Activated CD8-positive, alpha-beta memory T cell treated with anti-CD3 and anti-CD28 coated beads, Interleukin-2, amount 50 U/mL, for 1 hour (primary cell): ENCODE measurements around the gene SEMA3B.
"Not testable (repeated sequence)": the region's sequence is repeated elsewhere in the genome, so short reads cannot be mapped to it uniquely, and the experiment has no call there.

Experiments
- DNase-seq: peaks from one replicate; pipeline ENCODE4 v3.0.0-alpha.2; 2020; ENCODE audit errors: extremely low read depth

The SEMA3B gene

DNA sequence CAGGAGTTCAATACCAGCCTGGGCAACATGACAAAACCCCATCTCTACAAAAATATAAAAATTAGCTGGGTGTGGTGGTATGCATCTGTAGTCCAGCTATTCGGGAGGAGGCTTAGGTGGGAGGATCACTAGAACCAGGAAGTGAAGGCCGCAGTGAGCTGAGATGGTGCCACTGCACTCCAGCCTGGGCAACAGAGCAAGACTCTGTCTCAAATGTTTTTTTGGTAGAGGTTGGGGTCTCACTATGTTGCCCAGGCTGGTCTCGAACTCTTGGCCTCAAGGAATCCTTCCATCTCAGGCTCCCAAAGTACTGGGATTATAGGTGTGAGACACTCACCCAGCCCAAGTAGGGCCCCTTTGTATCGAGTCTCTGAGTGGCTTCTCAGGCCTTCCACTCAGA is 25.1 kb downstream of the SEMA3B start:
- DNase-seq, result no peak

DNA sequence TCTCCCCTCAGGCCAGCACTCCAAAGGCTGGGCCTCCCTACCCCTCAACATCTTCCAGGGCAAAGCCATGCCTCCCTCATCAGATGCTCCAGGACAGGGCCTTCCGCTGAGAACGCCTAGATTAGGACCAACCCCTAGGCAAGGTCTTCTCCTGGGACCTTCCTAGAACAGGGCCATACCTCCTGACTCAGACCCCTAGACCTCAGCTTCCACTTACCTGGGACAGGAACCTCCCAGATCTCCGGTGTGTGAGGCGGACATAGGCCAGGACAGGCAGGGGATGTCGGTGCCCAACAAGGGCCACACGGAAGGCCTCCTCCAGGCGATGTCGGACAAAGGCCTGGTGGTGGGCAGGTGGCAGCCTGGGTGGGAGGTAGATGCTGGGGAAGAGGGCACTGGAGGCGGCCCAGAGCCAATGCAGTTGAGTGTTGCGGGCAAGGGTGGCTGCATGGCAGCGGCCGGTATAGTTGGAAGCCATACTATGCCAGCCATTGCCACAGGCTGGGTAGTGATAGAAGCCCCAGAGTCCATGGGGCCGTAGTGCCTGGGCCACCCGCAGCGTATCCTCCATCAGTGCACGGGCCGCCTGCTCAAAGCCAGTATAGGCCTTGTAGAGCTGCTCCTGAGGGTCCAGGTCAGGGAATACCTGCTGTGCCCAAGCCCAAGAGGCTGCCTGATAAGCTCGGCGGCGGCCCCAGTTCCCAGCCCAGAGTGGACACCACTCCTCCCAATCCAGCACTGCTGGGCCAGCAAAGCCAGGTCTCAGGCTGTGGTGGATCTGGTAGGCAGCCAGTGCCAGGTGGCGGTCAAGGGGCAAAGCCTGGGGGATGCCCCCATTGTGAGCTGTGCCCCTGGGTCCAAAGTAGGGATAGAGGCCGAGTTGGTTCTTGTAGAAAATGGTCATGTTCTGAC is 25.8 kb downstream of the SEMA3B start:
- no peak for DNase-seq

DNA sequence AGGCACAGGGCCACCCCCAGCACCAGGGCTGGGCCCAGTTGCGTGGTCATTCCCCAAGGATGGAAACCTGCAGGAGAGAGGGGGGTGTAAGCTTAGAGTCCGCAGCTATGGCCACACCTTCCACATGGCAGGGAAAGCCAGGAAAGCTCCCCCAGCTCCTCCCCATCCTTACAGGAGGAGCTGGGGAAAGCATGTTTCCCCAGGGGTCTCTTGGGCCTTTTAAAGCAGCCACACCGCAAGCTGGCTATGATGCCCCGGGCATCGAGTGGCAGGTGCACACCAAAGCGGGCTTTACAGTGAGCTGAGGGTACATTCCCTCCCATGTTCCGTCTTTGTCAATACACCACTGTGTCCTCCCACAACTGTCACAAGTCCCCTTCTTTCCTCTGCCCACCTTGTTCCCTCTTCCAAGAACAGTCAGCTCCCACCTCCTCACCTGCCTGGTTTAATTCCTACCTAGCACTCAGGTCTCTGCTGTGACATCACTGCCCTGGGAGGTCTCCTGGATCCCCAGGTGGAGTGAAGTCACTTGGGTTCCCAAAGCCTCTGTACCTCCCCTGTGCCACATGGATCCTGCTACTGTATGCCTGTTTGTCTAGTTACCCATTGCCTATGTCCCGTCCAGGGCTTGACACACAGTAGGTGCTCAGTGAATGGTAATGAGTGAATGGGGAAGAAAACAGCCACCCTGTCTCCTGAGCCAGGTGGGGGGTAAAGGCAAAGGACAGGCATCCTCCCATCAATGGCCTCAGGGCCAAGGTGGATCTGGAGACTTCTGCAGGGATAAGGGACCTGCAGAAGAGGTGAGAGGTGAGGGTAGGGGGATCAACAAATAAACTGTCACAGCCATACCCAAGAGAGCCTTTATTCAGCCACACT is 26.8 kb downstream of the SEMA3B start:
- DNase-seq, result no peak

DNA sequence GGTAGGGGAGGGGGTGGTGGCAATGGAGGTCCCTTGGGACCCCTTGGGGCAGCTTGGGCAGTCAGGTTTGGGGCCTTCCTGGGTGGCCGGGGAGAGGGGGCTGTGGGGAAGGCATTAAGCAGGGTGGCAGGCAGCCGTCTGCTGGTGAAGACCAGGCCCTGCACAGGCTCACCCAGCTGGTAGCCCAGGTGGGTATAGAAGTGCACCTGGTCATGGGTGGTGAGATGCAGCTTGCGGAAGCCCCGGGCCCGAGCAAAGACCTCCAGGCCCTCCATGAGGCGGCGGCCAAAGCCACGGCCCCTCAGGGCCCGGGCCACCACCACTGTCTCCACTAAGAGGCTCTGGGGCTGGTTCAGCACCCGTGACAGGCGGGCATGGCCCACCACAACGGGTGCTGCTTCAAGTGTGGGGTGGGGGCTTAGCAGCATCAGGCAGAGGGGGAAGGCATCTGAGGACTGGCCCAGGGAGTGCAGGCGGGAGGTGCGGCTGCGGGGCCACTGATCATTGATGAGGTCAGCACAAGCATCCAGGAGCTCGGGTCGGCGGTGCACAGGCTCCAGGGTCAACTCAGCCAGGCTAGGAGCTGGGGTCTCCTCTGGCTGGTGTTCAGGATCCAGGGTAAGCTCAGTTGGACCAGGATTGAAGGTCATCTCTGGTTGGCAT is 27.9 kb downstream of the SEMA3B start:
- no peak for DNase-seq

DNA sequence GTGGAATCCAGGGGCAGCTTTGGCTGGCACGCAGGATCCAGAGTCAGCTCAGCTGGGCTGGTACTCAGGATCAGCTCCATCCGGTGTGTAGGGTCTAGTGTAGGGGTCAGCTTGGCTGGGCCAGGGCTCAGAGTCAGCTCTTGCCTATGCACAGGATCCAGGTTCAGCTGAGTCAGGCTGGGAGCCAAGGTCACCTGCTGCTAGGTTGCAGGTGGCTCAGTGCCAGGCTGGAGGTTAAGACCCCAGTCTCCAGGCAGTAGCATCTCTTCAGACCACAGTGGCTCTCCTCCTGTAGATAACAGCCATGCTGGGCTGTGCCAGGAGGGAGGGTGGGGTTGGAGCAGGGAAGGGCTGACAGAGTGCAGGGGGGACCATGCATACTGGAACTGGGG is 28.4 kb downstream of the SEMA3B start:
- no peak for DNase-seq

DNA sequence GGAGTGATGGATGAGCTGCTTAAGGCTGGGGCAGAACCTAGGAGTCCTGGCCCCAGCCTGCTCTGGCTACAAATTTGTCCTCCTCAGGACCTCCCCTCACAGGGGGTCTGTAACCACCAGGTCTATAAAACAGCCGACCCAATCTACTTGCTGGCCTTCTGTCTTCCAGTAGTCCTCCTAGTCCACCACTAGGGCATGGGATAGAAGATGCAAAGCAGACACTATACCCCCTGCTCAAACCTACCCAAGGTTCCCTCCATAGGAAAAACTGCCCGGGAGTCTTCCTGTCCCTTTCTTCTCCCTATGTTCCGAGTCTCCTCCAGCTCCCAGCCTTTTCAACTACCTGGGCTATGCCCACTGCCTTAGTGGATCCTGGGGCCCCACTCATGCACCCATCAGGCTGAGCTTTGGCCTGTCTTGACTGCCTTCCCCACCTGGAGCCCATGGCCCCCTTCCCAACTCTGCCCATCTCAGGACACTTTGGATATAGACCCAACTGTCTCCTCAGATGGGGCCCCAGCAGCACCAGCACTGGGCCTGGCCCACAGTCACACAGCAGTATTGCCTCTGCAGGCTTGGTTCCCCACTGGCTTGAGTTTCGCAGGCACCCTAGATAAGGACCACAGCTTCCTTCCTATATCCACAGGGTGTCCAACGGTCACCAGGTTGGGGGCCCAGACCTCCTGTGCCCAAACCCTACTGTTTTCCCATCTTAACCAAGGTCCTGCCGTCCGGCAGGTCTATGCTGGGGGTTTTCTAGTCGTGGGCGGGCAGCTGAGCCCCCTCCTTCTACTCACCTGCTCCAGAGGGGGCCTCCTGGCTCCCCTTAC is 29.2 kb downstream of the SEMA3B start:
- DNase-seq, result no peak

DNA sequence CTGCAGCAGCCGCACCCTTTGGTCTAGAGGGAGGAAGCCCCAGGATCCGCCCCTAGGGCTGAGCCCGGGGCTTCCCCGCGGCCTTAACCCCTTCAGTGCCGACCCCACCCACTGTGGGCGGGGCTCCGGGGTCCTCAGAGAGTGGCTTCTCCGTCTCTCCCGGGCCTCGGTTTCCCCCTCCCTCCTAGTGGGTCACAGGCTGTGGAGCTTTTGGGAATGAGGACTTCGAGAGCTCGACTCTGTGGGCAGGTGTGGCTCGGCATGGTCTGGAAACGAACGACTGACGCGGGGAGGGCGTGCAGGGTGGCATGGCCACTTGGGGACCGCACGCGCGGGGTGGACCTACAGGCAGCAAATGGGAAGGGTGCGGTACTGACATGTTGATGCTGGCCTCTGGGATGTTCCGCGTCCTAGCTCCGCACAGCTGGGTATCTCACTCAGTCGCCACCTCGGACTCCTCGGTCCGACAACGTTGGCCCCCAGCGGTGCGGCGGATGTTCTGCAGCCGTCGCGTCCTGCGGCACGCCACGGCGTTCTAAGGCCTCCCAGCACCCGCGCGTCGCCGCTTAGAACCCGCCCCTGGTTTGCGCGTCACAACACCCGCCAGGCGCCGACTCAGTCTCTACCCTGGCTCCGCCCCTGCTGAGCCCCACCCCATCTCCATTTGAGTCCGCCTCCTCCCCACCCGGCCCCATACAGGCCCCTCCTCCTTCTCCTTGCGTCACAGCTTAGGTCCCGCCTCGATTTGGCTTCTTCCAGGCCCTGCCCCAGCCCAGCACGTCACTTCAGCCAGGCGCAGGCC is 30.1 kb downstream of the SEMA3B start, which contains the start of the genes HYAL3 and NAA80:
HYAL3 (minus strand) TSS at position 570 of the 802 bp plus-strand sequence. CDS start 3,803 bp downstream, outside the sequence.
NAA80 (minus strand) TSS at position 570 of the 802 bp plus-strand sequence. CDS start 1,942 bp downstream, outside the sequence.
- peak; percentile 98 for DNase-seq

DNA sequence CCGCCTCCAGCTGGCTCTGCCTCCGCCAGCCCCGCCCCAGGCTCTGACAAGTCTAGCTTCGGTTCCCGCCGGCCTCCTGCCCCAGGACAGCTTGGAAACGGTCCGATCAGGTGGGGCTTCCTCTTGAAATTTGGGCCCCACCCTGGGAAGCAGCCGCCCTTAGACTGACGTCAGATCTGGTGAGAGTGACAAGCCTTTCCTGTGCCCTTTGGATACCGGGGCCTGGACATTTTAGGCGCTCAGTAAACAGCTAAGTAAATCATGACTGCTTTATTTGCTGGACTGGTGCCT is 30.6 kb downstream of the SEMA3B start:
- no peak for DNase-seq

DNA sequence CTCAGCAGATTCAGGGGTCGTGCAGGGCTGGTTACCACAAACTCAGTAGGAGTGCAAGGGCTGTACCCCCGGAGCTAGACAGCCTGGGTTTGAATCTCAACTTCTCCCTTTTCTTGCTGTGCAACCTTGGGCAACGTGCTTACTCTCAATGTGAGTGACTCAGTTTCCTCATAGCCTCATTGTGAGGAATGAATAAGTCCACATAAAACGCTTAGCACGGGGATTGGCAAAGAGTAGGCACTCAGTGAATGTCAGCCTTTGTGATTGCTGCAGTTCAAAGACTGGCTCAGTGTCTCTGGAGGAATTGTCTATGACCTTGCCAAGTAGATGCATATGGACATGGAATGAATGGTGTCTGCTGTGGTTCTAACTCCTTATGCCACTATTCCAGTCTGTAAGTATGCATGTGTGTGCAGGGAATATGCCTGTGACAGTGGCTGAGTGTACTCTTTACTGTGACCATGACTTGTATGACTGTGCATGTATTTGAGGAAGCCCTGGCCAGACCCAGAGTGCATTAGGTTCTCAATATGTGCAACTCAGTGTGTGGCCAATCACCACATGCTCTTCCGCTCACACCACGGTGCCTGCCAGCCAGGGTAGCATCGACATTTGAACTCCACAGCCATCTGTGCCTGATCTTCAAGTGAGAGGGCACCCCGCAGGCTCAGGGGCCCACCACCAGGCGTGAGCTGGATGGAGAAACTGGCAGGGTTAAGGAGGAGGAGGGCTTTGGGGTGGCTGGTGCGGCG is 31.2 kb downstream of the SEMA3B start:
- no peak for DNase-seq

DNA sequence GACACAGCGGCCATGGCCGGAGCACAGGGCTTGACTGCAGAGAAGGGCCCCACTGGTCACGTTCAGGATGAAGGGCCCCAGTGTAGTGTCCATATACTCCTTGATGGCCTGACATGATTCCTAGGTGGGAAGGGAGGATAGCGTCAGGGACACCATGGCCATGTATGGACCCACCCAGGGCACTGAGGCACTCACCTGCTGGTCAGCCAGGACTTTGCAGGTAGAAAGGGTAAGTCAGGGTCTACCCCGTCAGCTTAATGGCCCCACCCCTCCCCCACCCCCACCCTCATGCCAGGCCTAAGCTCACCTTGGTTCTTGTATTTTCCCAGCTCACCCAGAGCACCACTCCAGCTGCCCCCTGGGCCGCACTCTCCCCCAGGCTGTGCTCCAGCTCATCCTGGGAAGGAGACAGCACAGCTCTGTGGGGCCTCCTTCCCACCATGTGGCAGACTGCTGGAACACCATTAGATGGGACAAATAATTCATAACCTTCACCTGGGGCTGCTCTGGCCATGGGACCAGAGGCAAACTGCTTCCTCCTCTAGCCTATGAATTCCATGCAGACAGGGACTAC is 31.8 kb downstream of the SEMA3B start:
- no peak for DNase-seq

DNA sequence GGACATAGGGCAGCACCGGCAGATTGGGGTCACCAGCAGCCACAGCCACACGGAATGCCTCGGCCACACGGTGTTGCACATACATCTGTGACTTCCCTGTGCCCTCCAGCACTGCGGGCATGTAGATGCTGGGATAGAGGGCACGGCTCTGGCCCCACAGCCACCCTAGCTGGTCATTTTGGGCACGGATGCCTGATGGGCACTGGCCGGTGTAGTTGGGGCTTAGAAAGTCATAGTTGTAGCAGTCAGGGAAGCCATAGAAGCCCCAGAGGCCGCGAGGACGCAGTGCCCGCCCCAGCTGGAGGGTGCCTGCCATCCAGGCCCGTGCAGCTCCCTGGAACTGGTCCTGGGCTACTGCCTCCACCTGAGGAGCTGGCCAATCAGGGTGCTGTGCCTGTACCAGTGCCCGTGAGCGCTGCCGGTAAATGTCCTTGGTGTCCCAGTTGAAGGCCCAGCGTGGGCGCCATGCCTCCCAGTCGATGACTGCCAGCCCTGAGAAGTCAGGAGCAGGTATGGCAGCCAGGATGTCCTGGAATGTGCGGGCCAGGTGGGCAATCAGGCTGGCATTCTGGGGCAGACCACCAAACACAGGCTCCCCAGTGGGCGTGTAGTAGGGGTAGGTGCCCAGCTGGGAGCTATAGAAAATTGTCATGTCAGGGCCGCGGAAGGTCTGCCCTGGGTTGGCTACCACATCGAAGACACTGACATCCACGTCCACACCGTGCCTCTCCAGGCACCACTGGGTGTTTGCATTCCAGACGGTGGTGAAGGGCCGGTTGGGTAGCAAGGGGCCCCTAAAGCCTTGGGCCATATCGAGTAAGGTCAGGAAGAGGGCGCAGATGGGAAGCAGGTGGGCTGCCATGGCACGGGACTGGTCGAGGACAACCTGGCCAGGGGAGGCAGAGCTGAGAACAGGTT is 33.4 kb downstream of the SEMA3B start:
- DNase-seq, result no peak

DNA sequence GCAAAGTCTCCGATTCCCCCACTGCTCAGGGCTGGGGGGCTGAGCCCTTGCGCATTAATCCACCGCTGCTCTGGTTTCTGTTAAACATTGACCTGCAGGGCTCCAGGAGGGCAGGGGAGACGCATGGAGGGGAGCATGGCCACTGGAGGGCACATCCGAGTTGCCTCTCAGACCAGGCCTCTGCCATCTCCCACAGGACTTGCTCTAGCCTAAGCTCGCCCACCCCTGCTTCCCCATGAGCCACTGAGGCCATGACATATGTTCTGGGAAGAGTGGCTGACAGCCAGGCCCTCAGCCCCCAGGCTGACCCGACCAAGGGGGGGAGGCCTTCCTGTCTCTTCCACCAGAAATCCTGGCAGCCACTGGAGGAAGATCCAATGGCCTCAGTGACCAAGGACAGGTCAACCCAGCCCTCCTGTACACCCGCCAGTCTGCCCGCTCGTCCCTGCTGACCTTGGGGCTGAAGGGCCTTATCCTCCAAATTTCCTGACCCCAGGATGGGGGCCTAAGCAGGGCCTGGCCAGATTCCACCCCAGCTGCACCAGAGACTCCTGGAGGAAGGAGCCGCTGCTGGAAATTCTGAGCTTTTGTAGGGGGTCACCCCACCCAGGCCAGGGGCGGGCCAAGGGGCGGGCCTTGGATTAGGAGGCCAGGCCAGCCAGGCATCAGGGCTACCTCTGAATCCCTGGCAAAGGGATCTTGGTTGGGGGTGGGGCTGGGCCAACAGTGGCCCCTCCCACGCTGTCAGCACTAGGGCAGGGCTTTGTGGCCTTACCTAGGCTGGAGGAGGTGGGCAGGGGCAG is 34.3 kb downstream of the SEMA3B start, which contains the start of gene HYAL1:
HYAL1 (minus strand) TSS at position 562 of the 803 bp plus-strand sequence. CDS start 618 bp downstream, outside the sequence.
- DNase-seq, result no peak

DNA sequence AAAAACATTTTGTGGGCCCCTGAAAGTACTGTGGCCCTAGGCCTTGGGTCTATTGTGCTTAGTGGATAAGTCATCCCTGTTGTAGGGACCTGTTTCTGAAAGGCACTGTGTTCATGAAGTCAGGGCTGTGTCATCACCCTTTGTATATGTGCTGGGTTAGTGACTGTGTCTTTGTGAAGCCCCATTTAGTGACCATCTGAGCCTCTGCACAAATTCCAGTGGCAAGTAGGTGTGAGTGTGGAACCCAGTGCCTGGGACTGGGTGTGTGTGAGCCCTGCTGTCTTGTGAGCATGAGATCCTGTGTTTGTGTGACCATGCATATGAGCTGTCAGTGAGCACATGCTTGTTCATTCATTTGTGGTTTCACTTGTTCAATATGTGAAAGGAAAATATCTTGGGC is 35.7 kb downstream of the SEMA3B start:
- no peak for DNase-seq

DNA sequence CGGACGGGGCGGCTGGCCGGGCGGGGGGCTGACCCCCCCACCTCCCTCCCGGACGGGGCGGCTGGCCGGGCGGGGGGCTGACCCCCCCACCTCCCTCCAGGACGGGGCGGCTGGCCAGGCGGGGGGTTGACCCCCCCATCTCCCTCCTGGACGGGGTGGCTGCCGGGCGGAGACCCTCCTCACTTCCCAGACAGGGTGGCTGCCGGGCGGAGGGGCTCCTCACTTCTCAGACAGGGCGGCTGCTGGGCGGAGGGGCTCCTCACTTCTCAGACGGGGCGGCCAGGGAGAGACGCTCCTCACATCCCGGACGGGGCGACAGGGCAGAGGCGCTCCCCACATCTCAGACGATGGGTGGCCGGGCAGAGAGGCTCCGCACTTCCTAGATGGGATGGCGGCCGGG is 43.1 kb downstream of the SEMA3B start:
- DNase-seq, result not testable (repeated sequence)

DNA sequence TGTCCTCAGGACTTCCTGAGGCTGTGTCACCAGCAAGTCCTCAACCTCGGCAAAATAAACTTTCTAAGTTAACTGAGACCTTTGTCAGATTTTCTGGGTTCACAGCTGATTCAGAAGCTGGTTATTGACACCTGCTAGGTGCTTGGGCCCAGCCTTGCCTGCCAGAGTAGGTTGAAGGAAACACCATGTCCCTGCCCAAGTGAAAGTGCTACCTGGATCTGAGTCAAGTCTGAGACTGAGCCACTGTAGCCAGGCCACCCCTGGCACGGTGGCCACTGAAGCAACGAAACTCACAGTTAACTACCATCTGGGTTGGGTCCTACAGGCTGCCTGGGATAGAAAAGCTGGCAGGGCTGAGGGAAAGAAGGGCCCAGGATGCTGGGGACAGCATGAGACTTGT is 45.4 kb downstream of the SEMA3B start:
- no peak for DNase-seq

DNA sequence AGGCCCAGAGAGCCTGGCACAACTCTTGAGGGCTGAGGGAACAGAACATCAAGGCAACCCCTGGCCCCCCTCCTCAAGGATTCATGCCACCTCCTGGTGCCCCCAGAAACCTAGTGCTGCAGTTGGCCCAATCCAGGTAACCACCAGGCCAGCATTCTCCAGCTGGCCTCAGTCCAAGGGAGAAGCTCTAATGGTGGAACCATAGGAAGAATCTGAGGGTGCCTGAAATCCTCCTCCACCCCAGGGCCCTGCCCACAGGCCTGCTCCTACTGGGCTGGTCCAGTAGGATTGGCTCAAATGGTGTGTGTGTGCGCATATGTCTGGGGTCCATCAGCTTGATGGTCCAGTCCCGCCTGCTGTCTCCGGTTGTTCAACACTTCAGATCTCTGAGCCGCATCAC is 45.9 kb downstream of the SEMA3B start:
- no peak for DNase-seq

DNA sequence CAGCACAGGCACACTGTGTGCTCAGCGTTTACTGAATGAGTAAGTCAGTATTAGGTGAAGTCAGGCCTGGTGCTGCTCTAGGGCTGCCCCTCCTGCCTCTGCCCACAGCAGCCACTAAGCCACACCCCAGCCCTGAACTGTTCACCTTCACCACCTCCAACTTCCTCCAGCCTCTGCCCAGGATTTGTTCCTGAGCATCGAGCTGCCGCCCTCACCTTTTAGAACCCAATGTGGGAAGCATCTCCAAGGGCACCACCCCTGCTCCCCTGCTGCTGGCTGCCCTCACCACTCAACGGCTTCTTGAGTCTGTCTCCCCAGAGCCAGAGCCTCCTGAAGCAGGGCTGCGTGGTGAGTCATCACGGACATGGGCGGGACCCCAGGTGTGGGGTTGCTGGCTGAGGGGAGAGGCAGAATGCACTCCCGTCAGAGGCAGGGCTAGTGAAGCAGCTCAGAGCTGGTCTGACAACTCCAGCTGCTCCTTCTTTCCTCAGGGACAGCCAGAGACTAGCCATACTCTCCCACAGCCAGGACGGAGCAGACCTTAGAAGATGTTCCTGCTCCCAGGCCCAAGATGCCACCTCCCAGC is 47.8 kb downstream of the SEMA3B start:
- DNase-seq, result no peak
